ENCODE data around the gene SLC25A20.

DNA sequence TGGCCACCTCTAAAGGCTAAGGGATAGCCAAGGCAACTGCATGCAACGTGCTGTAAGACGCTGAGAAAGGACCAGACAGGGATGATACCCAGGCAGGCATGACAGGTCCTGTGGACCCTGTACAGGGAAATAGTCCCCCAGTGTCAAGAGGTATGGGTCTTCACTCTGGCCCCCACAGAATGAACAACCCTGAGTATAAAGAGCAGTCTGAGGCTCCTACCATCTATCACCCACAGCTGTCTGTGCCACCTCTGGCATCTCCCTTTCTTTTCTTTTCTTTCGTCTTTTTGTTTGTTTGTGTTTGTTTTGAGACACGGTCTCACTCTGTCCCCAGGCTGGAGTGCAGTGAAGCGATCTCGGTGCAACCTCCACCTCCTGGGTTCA lies 18.7 kb downstream of the SLC25A20 start:
- TF ChIP-seq, protein P1, sequence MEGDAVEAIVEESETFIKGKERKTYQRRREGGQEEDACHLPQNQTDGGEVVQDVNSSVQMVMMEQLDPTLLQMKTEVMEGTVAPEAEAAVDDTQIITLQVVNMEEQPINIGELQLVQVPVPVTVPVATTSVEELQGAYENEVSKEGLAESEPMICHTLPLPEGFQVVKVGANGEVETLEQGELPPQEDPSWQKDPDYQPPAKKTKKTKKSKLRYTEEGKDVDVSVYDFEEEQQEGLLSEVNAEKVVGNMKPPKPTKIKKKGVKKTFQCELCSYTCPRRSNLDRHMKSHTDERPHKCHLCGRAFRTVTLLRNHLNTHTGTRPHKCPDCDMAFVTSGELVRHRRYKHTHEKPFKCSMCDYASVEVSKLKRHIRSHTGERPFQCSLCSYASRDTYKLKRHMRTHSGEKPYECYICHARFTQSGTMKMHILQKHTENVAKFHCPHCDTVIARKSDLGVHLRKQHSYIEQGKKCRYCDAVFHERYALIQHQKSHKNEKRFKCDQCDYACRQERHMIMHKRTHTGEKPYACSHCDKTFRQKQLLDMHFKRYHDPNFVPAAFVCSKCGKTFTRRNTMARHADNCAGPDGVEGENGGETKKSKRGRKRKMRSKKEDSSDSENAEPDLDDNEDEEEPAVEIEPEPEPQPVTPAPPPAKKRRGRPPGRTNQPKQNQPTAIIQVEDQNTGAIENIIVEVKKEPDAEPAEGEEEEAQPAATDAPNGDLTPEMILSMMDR (IDR thresholded peaks at IDR 0.05), result no peak
- no peak for TF ChIP-seq CEBPB (IDR thresholded peaks at IDR 0.05)
- TF ChIP-seq CBX2 (IDR thresholded peaks at IDR 0.05; ENCODE audit: borderline replicate concordance, low read depth), result no peak
- TF ChIP-seq RAD21 (conservative IDR thresholded peaks at IDR 0.05 in 1 of 2, IDR thresholded peaks at IDR 0.05 in 1 of 2), result no peak
- TF ChIP-seq, protein P2, sequence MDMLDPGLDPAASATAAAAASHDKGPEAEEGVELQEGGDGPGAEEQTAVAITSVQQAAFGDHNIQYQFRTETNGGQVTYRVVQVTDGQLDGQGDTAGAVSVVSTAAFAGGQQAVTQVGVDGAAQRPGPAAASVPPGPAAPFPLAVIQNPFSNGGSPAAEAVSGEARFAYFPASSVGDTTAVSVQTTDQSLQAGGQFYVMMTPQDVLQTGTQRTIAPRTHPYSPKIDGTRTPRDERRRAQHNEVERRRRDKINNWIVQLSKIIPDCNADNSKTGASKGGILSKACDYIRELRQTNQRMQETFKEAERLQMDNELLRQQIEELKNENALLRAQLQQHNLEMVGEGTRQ (IDR thresholded peaks at IDR 0.05), result no peak
- no peak for TF ChIP-seq CHD4 (IDR thresholded peaks at IDR 0.05; ENCODE audit: borderline replicate concordance)
- no peak for TF ChIP-seq MAFK (IDR thresholded peaks at IDR 0.05; ENCODE audit: partially characterized antibody)
- no peak for TF ChIP-seq HDAC2 (IDR thresholded peaks at IDR 0.05)
- no peak for TF ChIP-seq SREBF2 (IDR thresholded peaks at IDR 0.05)
- TF ChIP-seq POLR2A (IDR thresholded peaks at IDR 0.05; ENCODE audit: low read length), result no peak
- TF ChIP-seq EP300 (IDR thresholded peaks at IDR 0.05), result no peak

All from A549 (cell line).